Measurements from ENCODE around the gene PLXNC1.

Gene PLXNC1

DNA sequence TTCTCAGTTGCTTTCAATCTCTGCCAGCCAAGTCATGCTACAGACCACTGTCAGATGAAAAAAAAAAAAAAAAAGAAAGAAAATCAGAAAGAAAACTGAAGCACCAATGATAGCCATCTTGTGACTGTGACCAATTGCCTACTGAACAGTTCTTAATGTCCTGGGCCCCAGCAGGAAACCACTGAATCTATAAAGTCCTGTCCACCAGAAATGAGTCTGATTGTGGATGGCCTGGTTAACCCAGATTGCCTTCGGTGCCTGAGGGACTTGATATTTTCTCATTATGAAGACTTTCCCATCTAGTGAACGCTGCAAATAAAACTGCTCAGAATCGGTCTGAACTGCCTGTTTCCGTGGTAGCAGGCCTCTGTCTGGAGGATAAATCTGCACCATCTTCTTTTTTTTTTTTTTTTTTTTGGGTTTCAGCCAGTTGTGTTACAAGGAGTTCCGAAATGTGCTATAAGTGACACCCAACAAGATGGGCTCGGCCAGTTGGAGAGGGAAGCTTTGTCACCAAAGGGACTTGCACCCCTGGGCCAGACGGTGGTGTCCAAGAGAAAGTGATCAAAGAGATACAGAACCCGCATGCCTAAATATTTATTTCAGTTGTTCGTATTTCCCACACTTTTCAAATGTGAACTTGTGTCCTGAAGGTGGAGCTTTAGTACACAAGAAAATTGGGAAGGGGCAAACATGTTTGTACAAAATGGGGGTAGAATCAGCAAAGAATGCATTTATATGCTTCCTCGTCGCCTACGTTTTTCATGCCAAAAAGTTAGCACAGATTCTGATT is 3.0 kb upstream of the PLXNC1 start:
- no peak for TF ChIP-seq Cebpa-rat (IDR thresholded peaks at IDR 0.05)
- Histone ChIP-seq H3K9me3 (no peaks in the 10 kb centered on the region), H3K4me3 (no peak overlapping the region), H3K27ac (no peak overlapping the region), H3K9ac (no peak overlapping the region), H4K20me1 (peaks cover 20% of the 10 kb centered on the region), H3K27me3 (peaks cover 46% of the 10 kb centered on the region), H3K4me1 (peaks cover 31% of the 10 kb centered on the region), H3K36me3 (no peaks in the 10 kb centered on the region), H3K4me2 (no peak overlapping the region)

DNA sequence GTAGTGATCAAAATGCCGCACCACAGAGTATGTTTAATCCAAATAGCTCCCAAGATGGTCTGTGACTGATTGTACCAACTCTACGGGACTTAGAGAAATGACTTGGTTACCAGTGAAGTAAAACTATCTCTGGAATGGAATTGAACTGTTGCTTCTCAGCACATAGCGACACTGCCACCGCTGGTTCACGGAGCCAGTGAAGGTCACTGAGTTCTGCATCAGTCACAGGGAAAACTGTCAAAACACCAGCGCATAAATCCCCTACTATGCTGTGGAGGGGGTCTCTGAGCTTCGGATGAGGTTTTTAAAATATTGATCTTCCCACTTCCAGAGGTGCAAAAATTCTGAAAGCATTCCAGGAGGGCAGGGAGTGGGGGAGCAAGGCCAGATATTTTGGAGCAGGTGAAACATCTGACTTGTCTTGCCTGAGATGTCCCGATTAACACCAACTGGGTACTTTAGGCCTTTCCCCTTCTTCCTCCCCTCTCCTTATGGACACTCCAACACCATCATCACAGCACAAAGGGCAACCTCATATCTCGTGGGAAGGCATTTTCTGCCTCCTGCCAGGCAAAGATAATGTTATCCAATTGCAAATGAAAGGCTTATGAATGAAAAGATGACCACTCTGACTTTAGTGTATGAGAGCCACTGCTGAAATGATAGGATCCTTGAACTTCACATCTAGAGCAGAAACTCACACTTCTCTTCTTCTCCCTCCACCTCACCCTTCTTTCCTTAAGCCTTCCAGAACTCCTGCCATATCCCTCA is 2.0 kb upstream of the PLXNC1 start:
- no peak overlapping the region for H3K4me2 ChIP-seq

DNA sequence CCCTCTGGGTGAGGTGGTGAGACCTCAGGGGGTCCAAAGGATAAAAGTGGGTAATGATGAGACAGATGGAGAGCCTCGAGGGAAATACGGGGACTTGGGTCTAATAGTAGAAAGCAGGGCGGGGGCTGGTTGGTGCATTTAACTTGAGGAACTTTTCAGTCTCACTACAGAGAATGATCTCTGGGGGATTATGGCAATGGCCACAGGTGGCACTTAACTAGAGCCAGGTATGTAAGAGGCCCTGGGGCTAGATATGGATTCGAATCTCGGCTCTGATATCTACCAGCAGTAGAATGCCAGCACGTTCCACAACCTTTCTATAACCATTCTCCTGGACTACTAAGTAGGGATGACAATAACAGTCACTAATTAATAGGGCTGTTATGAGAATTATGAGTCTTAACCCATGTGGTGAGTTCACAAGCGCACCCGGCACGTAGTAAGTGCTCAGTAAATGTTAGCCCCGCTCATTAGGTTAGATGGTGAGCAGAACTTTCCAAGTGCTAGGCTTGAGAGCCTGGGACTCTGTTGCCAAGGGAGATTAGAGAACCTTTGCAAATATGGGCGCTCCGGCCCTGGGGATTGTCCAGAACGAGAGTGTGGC is 888 bp upstream of the PLXNC1 start:
- Histone ChIP-seq H3K4me2 (peak overlapping the region; percentile 82), H3K4me3 (peak overlapping the region; percentile 83)

More for the DNA sequence above, 2.0 kb upstream of the PLXNC1 start:
- no peak for TF ChIP-seq Cebpa-rat (IDR thresholded peaks at IDR 0.05)
- Histone ChIP-seq H3K27ac (no peak overlapping the region), H3K4me1 (peaks cover 36% of the 10 kb centered on the region), H4K20me1 (peaks cover 29% of the 10 kb centered on the region), H3K36me3 (no peaks in the 10 kb centered on the region), H3K9me3 (no peaks in the 10 kb centered on the region), H3K4me3 (no peak overlapping the region), H3K9ac (no peak overlapping the region), H3K27me3 (peaks cover 55% of the 10 kb centered on the region)

DNA sequence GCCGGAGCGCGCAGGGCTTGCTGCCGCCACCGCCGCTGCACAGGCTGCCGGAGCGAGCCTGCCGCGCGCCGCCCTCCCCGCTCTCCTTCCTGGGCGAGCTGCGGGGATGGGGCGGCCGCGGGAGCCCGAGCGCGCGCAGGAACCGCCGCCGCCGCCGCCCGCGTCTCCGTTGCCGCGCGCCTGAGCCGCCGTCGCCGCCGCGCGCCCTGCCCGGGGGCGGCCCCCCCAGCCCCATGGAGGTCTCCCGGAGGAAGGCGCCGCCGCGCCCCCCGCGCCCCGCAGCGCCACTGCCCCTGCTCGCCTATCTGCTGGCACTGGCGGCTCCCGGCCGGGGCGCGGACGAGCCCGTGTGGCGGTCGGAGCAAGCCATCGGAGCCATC is 352 bp downstream of the PLXNC1 start:
- Histone ChIP-seq H3K4me2 (peak overlapping the region; percentile 95), H4K20me1 (peaks cover 35% of the 10 kb centered on the region), H3K4me1 (peaks cover 33% of the 10 kb centered on the region), H3K9me3 (no peaks in the 10 kb centered on the region), H3K9ac (peak overlapping the region; percentile 64; the same call in 1 of the 2 replicates), H3K27ac (no peak overlapping the region), H3K4me3 (peak overlapping the region; percentile 83), H3K27me3 (peaks cover 79% of the 10 kb centered on the region), H3K36me3 (no peaks in the 10 kb centered on the region)
- no peak for TF ChIP-seq Cebpa-rat (IDR thresholded peaks at IDR 0.05)

More for the DNA sequence above, 888 bp upstream of the PLXNC1 start:
- no peaks in the 10 kb centered on the region for H3K9me3 ChIP-seq
- H3K27ac ChIP-seq, result no peak overlapping the region
- H4K20me1 ChIP-seq, result peaks cover 35% of the 10 kb centered on the region
- H3K9ac ChIP-seq, result no peak overlapping the region
- peaks cover 33% of the 10 kb centered on the region for H3K4me1 ChIP-seq
- no peak for TF ChIP-seq Cebpa-rat (IDR thresholded peaks at IDR 0.05)
- H3K36me3 ChIP-seq, result no peaks in the 10 kb centered on the region
- H3K27me3 ChIP-seq, result peaks cover 67% of the 10 kb centered on the region

DNA sequence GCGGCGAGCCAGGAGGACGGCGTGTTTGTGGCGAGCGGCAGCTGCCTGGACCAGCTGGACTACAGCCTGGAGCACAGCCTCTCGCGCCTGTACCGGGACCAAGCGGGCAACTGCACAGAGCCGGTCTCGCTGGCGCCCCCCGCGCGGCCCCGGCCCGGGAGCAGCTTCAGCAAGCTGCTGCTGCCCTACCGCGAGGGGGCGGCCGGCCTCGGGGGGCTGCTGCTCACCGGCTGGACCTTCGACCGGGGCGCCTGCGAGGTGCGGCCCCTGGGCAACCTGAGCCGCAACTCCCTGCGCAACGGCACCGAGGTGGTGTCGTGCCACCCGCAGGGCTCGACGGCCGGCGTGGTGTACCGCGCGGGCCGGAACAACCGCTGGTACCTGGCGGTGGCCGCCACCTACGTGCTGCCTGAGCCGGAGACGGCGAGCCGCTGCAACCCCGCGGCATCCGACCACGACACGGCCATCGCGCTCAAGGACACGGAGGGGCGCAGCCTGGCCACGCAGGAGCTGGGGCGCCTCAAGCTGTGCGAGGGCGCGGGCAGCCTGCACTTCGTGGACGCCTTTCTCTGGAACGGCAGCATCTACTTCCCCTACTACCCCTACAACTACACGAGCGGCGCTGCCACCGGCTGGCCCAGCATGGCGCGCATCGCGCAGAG is 873 bp downstream of the PLXNC1 start:
- TF ChIP-seq Cebpa-rat (IDR thresholded peaks at IDR 0.05), result no peak
- peaks cover 33% of the 10 kb centered on the region for H3K4me1 ChIP-seq
- H3K27me3 ChIP-seq, result peaks cover 80% of the 10 kb centered on the region
- peak overlapping the region; percentile 83 for H3K4me3 ChIP-seq
- H4K20me1 ChIP-seq, result peaks cover 35% of the 10 kb centered on the region
- no peak overlapping the region for H3K27ac ChIP-seq
- peak overlapping the region; percentile 64; the same call in 1 of the 2 replicates for H3K9ac ChIP-seq
- peak overlapping the region; percentile 95 for H3K4me2 ChIP-seq
- H3K36me3 ChIP-seq, result no peaks in the 10 kb centered on the region
- no peaks in the 10 kb centered on the region for H3K9me3 ChIP-seq

DNA sequence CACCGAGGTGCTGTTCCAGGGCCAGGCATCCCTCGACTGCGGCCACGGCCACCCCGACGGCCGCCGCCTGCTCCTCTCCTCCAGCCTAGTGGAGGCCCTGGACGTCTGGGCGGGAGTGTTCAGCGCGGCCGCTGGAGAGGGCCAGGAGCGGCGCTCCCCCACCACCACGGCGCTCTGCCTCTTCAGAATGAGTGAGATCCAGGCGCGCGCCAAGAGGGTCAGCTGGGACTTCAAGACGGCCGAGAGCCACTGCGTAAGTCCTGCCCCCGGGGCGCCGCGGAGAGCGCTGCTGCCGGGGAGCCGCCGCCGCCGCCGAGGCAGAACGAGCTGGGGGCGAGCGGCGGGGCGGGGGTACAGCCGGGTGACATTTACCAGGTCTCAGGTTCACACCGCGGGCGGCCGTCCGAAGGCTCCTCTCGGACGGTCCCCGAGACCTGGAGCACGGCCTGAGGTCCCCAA is 1.4 kb downstream of the PLXNC1 start:
- Histone ChIP-seq H4K20me1 (peaks cover 35% of the 10 kb centered on the region), H3K4me1 (peaks cover 33% of the 10 kb centered on the region), H3K9ac (no peak overlapping the region), H3K9me3 (no peaks in the 10 kb centered on the region), H3K36me3 (no peaks in the 10 kb centered on the region), H3K4me2 (peak overlapping the region; percentile 95), H3K27me3 (peaks cover 80% of the 10 kb centered on the region), H3K27ac (no peak overlapping the region), H3K4me3 (peak overlapping the region; percentile 83)
- TF ChIP-seq Cebpa-rat (IDR thresholded peaks at IDR 0.05), result no peak

DNA sequence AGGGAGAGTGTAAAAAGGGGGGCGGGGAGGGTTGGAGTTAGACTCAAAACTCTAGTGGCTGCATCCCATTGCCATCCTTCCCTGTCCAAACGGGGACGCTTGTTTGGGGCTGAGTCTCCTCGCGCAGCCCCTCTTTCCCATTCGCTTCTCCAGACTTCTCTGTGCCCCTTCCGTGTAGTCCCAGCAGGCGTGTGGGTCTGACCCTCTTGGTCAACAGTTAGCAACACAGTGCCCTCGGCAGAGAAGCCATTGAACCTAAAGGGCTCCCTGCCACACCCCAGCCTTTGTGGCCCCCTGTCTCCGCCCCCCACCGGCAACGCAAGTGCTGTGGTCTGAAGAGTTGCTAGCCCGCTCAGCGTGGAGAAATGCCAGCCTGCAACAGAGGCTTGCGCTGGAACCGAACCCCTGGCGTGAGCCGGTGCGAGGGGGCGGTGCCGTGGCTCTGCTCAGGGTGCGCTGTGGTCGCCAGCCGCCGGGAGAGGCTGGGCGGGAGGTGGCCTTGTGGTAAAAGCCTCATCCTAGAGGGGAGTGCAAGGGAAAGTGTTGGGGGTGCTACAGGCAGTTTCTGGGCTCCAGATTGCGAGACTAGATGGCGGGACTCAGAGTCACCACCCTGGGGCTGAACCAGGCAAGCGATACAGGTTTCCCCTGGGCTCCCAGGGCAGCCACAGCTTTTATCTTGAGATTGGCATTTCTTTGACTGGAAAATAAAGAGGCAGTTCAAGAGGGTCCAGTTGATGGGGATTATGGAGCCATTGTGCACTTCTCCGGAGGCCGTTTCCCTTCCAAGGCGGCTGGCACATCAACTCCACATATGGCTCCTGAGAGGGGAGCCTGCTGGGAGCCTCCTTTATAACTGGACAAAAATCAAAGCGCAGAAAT is 2.1 kb downstream of the PLXNC1 start:
- TF ChIP-seq Cebpa-rat (IDR thresholded peaks at IDR 0.05), result no peak
- H3K4me2 ChIP-seq, result peak overlapping the region; percentile 95
- H3K4me3 ChIP-seq, result peak overlapping the region; percentile 83
- H3K27me3 ChIP-seq, result peaks cover 80% of the 10 kb centered on the region
- peaks cover 33% of the 10 kb centered on the region for H3K4me1 ChIP-seq
- no peak overlapping the region for H3K27ac ChIP-seq
- no peaks in the 10 kb centered on the region for H3K36me3 ChIP-seq
- H3K9ac ChIP-seq, result no peak overlapping the region
- H3K9me3 ChIP-seq, result no peaks in the 10 kb centered on the region
- H4K20me1 ChIP-seq, result peaks cover 35% of the 10 kb centered on the region

DNA sequence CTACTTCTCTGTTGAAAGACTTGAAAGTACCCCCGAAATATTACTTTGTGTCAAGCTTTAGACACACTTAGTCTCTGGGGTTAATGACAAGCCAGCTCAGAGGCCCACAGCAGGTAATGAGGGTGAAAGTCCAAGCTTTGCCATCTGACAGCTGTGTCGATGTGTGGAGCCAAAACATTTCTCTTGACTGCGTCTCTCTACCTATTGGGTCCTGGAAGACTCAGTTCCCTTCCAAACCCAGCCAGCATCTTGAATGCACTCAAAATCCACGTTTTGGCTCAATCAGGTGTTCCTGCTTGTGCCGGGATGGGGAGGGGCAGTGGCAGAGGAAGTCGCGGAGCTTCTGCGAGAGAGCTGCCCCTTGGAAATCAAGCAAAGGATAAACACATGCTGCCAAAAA is 3.2 kb downstream of the PLXNC1 start:
- no peak overlapping the region for H3K27ac ChIP-seq
- H3K4me3 ChIP-seq, result no peak overlapping the region
- peaks cover 33% of the 10 kb centered on the region for H3K4me1 ChIP-seq
- no peak for TF ChIP-seq Cebpa-rat (IDR thresholded peaks at IDR 0.05)
- no peaks in the 10 kb centered on the region for H3K36me3 ChIP-seq
- H3K27me3 ChIP-seq, result peaks cover 70% of the 10 kb centered on the region
- no peak overlapping the region for H3K4me2 ChIP-seq
- H3K9me3 ChIP-seq, result no peaks in the 10 kb centered on the region
- peaks cover 35% of the 10 kb centered on the region for H4K20me1 ChIP-seq
- H3K9ac ChIP-seq, result no peak overlapping the region
